Measurements from ENCODE around the gene HYOU1.
A peak's percentile ranks its signal among the peaks of the same experiment; 100 is the strongest.
"Not testable (repeated sequence)": the region's sequence is repeated elsewhere in the genome, so short reads cannot be mapped to it uniquely, and the experiment has no call there.

Gene HYOU1

DNA sequence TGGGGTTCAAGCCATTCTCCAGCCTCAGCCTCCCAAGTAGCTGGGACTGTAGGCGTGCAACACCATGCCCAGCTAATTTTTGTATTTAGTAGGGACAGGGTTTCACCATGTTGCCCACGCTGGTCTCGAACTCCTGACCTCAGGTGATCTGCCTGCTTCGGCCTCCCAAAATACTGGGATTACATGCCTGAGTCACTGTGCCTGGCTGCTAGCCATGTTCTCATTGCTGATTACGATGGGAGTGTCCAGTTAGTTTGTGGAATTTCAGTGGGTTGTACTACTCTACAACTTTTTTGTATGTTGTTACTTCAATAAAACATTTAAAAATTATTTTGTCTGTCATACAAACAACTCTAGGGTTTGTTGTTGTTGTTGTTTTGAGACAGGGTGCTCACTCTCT is 5.8 kb upstream of the HYOU1 start:
- no peak for ATAC-seq
- TF ChIP-seq ZNF565 (CRISPR knock-in tag; conservative IDR thresholded peaks at IDR 0.05; ENCODE audit: low read depth), result no peak
- no peak for TF ChIP-seq SNAI2 (CRISPR knock-in tag; IDR thresholded peaks at IDR 0.05)
- TF ChIP-seq ZNF8 (CRISPR knock-in tag; IDR thresholded peaks at IDR 0.05), result no peak
- TF ChIP-seq, protein P1, sequence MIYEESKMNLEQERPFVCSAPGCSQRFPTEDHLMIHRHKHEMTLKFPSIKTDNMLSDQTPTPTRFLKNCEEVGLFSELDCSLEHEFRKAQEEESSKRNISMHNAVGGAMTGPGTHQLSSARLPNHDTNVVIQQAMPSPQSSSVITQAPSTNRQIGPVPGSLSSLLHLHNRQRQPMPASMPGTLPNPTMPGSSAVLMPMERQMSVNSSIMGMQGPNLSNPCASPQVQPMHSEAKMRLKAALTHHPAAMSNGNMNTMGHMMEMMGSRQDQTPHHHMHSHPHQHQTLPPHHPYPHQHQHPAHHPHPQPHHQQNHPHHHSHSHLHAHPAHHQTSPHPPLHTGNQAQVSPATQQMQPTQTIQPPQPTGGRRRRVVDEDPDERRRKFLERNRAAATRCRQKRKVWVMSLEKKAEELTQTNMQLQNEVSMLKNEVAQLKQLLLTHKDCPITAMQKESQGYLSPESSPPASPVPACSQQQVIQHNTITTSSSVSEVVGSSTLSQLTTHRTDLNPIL (CRISPR knock-in tag; IDR thresholded peaks at IDR 0.05; ENCODE audit: low read depth), result no peak
- TF ChIP-seq GLIS3 (CRISPR knock-in tag; IDR thresholded peaks at IDR 0.05), result no peak
- TF ChIP-seq ZC3H10 (CRISPR knock-in tag; IDR thresholded peaks at IDR 0.05), result no peak
- TF ChIP-seq RARB (CRISPR knock-in tag; IDR thresholded peaks at IDR 0.05), result no peak
- no peak for TF ChIP-seq CSDC2 (CRISPR knock-in tag; IDR thresholded peaks at IDR 0.05)
- no peak for TF ChIP-seq ZFP30 (CRISPR knock-in tag; IDR thresholded peaks at IDR 0.05)
- TF ChIP-seq, protein P2, sequence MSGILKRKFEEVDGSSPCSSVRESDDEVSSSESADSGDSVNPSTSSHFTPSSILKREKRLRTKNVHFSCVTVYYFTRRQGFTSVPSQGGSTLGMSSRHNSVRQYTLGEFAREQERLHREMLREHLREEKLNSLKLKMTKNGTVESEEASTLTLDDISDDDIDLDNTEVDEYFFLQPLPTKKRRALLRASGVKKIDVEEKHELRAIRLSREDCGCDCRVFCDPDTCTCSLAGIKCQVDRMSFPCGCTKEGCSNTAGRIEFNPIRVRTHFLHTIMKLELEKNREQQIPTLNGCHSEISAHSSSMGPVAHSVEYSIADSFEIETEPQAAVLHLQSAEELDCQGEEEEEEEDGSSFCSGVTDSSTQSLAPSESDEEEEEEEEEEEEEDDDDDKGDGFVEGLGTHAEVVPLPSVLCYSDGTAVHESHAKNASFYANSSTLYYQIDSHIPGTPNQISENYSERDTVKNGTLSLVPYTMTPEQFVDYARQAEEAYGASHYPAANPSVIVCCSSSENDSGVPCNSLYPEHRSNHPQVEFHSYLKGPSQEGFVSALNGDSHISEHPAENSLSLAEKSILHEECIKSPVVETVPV (CRISPR knock-in tag; IDR thresholded peaks at IDR 0.05), result no peak
- no peak for TF ChIP-seq PPARA (CRISPR knock-in tag; IDR thresholded peaks at IDR 0.05; ENCODE audit: borderline replicate concordance)
- TF ChIP-seq TOX (CRISPR knock-in tag; IDR thresholded peaks at IDR 0.05; ENCODE audit: borderline replicate concordance), result no peak
- no peak for TF ChIP-seq ESRRG (CRISPR knock-in tag; IDR thresholded peaks at IDR 0.05)
- TF ChIP-seq ZNF70 (CRISPR knock-in tag; IDR thresholded peaks at IDR 0.05), result no peak

DNA sequence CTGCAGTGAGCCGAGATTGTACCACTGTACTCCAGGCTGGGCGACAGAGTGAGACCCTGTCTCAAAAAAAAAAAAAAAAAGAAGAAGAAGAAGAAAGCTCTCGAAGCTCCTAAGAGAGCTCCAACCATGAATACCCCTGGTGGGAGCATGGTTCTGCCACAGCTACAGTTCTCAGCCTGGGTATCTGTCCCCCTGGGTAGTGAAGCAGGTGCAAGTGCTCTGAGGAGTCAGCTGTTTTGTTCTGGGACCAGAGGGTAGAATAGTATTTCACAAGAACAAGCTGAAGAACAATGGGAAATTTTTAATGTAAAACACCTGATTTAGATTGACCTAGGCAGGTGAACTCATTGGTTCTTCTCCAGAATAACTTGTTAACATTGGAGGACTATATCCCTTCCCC is 4.3 kb upstream of the HYOU1 start:
- no peak for TF ChIP-seq TCF4 (CRISPR knock-in tag; IDR thresholded peaks at IDR 0.05; ENCODE audit: borderline replicate concordance)
- no peak for TF ChIP-seq BACH2 (CRISPR knock-in tag; IDR thresholded peaks at IDR 0.05; ENCODE audit: borderline replicate concordance)
- TF ChIP-seq CSDC2 (CRISPR knock-in tag; IDR thresholded peaks at IDR 0.05), result no peak
- TF ChIP-seq SNAI2 (CRISPR knock-in tag; IDR thresholded peaks at IDR 0.05), result no peak
- TF ChIP-seq, protein P2 (CRISPR knock-in tag; IDR thresholded peaks at IDR 0.05), result no peak
- no peak for TF ChIP-seq PPARA (CRISPR knock-in tag; IDR thresholded peaks at IDR 0.05; ENCODE audit: borderline replicate concordance)
- TF ChIP-seq ZNF565 (CRISPR knock-in tag; conservative IDR thresholded peaks at IDR 0.05; ENCODE audit: low read depth), result no peak
- no peak for TF ChIP-seq ZNF8 (CRISPR knock-in tag; IDR thresholded peaks at IDR 0.05)
- TF ChIP-seq GLIS3 (CRISPR knock-in tag; IDR thresholded peaks at IDR 0.05), result no peak

DNA sequence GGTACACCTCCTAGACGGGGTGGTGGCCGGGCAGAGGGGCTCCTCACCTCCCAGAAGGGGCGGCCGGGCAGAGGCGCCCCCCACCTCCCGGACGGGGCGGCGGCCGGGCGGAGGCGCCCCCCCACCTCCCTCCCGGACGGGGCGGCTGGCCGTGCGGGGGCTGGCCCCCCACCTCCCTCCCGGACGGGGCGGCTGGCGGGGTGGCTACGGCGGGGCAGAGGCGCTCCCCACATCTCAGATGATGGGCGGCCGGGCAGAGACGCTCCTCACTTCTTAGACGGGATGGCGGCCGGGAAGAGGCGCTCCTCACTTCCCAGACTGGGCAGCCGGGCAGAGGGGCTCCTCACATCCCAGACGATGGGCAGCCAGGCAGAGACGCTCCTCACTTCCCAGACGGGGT is 2.1 kb upstream of the HYOU1 start:
- not testable (repeated sequence) for ATAC-seq

More for the DNA sequence above, 4.3 kb upstream of the HYOU1 start:
- ATAC-seq, result no peak

DNA sequence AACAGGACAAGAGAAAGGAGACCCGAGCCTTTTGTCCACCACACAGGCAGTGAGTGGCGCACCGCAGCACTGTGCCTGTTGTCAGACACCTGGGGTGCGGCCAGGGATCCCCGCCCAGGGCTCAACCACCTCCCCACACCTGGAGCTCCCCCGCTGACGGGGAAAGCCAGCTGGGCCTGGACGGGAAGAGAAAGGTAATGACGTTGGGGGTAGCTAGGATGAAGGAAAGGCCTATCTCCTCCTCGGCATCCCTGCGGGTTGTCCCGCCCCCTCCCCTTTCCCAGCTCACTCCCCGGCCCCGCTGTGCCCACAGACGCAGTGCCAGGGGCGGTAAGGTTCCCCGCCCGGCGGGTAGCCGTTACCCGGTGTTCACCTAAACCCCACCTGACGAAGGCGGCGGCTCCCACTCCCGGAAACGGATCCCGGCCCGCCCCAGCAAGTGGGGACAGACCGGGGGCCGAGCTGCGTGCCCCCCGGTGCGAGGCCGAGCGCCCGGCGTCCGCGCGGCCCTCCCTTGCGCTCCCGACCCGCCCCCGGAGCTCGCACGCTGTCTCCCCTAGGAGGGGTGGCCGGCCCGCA is 495 bp downstream of the HYOU1 start:
- TF ChIP-seq PPARA (CRISPR knock-in tag; IDR thresholded peaks at IDR 0.05; ENCODE audit: borderline replicate concordance) (no peak), ZFP30 (CRISPR knock-in tag; IDR thresholded peaks at IDR 0.05) (no peak), ARNTL (CRISPR knock-in tag; IDR thresholded peaks at IDR 0.05; ENCODE audit: borderline replicate concordance, low read depth) (no peak), TCF4 (CRISPR knock-in tag; IDR thresholded peaks at IDR 0.05; ENCODE audit: borderline replicate concordance) (no peak), OSR1 (CRISPR knock-in tag; IDR thresholded peaks at IDR 0.05) (no peak), GLIS3 (CRISPR knock-in tag; IDR thresholded peaks at IDR 0.05) (no peak), ISL1 (CRISPR knock-in tag; IDR thresholded peaks at IDR 0.05) (no peak), ZFP3 (CRISPR knock-in tag; IDR thresholded peaks at IDR 0.05) (no peak), BACH2 (CRISPR knock-in tag; IDR thresholded peaks at IDR 0.05; ENCODE audit: borderline replicate concordance) (no peak), ZNF8 (CRISPR knock-in tag; IDR thresholded peaks at IDR 0.05) (no peak), ESRRG (CRISPR knock-in tag; IDR thresholded peaks at IDR 0.05) (no peak)
- TF ChIP-seq, protein P3, sequence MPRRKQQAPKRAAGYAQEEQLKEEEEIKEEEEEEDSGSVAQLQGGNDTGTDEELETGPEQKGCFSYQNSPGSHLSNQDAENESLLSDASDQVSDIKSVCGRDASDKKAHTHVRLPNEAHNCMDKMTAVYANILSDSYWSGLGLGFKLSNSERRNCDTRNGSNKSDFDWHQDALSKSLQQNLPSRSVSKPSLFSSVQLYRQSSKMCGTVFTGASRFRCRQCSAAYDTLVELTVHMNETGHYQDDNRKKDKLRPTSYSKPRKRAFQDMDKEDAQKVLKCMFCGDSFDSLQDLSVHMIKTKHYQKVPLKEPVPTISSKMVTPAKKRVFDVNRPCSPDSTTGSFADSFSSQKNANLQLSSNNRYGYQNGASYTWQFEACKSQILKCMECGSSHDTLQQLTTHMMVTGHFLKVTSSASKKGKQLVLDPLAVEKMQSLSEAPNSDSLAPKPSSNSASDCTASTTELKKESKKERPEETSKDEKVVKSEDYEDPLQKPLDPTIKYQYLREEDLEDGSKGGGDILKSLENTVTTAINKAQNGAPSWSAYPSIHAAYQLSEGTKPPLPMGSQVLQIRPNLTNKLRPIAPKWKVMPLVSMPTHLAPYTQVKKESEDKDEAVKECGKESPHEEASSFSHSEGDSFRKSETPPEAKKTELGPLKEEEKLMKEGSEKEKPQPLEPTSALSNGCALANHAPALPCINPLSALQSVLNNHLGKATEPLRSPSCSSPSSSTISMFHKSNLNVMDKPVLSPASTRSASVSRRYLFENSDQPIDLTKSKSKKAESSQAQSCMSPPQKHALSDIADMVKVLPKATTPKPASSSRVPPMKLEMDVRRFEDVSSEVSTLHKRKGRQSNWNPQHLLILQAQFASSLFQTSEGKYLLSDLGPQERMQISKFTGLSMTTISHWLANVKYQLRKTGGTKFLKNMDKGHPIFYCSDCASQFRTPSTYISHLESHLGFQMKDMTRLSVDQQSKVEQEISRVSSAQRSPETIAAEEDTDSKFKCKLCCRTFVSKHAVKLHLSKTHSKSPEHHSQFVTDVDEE (CRISPR knock-in tag; IDR thresholded peaks at IDR 0.05), result no peak
- TF ChIP-seq, protein P4, sequence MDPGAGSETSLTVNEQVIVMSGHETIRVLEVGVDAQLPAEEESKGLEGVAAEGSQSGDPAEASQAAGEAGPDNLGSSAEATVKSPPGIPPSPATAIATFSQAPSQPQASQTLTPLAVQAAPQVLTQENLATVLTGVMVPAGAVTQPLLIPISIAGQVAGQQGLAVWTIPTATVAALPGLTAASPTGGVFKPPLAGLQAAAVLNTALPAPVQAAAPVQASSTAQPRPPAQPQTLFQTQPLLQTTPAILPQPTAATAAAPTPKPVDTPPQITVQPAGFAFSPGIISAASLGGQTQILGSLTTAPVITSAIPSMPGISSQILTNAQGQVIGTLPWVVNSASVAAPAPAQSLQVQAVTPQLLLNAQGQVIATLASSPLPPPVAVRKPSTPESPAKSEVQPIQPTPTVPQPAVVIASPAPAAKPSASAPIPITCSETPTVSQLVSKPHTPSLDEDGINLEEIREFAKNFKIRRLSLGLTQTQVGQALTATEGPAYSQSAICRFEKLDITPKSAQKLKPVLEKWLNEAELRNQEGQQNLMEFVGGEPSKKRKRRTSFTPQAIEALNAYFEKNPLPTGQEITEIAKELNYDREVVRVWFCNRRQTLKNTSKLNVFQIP (CRISPR knock-in tag; IDR thresholded peaks at IDR 0.05; ENCODE audit: borderline replicate concordance, low read depth), result no peak
- TF ChIP-seq, protein P2 (CRISPR knock-in tag; IDR thresholded peaks at IDR 0.05), result no peak
- TF ChIP-seq, protein P5, sequence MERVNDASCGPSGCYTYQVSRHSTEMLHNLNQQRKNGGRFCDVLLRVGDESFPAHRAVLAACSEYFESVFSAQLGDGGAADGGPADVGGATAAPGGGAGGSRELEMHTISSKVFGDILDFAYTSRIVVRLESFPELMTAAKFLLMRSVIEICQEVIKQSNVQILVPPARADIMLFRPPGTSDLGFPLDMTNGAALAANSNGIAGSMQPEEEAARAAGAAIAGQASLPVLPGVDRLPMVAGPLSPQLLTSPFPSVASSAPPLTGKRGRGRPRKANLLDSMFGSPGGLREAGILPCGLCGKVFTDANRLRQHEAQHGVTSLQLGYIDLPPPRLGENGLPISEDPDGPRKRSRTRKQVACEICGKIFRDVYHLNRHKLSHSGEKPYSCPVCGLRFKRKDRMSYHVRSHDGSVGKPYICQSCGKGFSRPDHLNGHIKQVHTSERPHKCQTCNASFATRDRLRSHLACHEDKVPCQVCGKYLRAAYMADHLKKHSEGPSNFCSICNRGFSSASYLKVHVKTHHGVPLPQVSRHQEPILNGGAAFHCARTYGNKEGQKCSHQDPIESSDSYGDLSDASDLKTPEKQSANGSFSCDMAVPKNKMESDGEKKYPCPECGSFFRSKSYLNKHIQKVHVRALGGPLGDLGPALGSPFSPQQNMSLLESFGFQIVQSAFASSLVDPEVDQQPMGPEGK (CRISPR knock-in tag; IDR thresholded peaks at IDR 0.05; ENCODE audit: borderline replicate concordance), result no peak
- ATAC-seq, result peak; percentile 52

Measured in SK-N-SH treated with all-trans-retinoic acid at 6 μM for 48 hours (cell line).